ENCODE measurements around the gene SEMA4F. TPM values are rescaled to one million over a fixed set of nuclear protein-coding genes. Genes with fewer than 3 reads are reported as not detected.

The SEMA4F gene
- total RNA-seq, 1 donor from 2014 or later, result 3.5 TPM

DNA sequence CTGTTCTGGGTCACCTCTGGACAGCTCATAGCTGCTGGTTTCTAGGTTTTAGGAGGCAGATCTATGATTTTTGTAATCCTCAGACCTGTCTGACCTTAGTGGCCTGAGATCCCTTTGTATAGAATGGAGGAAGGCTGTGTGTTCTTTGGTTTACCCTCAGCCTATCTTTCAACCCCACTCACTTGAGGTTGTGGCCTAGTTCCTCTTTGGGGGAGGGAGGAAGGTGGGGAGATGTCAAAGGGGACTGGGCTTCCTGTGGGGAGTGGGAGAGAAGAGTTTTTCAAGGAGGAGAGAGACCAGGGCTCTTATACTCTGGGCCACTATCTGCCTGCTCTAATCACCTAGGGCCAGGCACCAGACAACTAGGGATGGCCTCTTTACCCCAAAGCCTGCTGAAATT lies 28.5 kb downstream of the SEMA4F start:
- no peaks in the 10 kb centered on the region for H3K9me3 Mint-ChIP-seq
- no peaks in the 10 kb centered on the region for H3K4me1 ChIP-seq
- H2AFZ ChIP-seq (replicated peaks), result no peak overlapping the region
- H3K4me1 Mint-ChIP-seq, result peaks cover 4% of the 10 kb centered on the region
- H3K9ac ChIP-seq, result no peak overlapping the region
- H3K27me3 ChIP-seq, result no peaks in the 10 kb centered on the region
- H3K27me3 Mint-ChIP-seq (ENCODE audit: insufficient read depth, low read depth), result peaks cover 3% of the 10 kb centered on the region
- H3F3A ChIP-seq (ENCODE audit: low read depth), result no peaks in the 10 kb centered on the region
- peaks cover 9% of the 10 kb centered on the region for H3K36me3 Mint-ChIP-seq
- H3K27ac ChIP-seq, result no peak overlapping the region
- no peak for TF ChIP-seq CTCF (IDR thresholded peaks at IDR 0.05)
- TF ChIP-seq EZH2phosphoT487 (IDR thresholded peaks at IDR 0.05), result no peak
- no peak for TF ChIP-seq EZH2 (IDR thresholded peaks at IDR 0.05)
- no peak overlapping the region for H3K4me3 Mint-ChIP-seq
- H4K20me1 ChIP-seq (ENCODE audit: low read depth), result no peaks in the 10 kb centered on the region
- H3K36me3 ChIP-seq, result no peaks in the 10 kb centered on the region
- no peaks in the 10 kb centered on the region for H3K9me3 ChIP-seq (ENCODE audit: low read depth)
- no peak overlapping the region for H3K4me3 ChIP-seq
- no peaks in the 10 kb centered on the region for H3K79me2 ChIP-seq (ENCODE audit: low read depth)
- no peak overlapping the region for H3K27ac Mint-ChIP-seq
- H3K4me2 ChIP-seq, result no peak overlapping the region
- DNase-seq (ENCODE audit: low spot score), result no peak

- peaks cover 4% of the 10 kb centered on the region for H3K36me3 Mint-ChIP-seq
- H3K79me2 ChIP-seq (ENCODE audit: low read depth), result no peaks in the 10 kb centered on the region
- TF ChIP-seq CTCF (IDR thresholded peaks at IDR 0.05) (no peak), EZH2phosphoT487 (IDR thresholded peaks at IDR 0.05) (no peak), EZH2 (IDR thresholded peaks at IDR 0.05) (no peak)
- no peaks in the 10 kb centered on the region for H4K20me1 ChIP-seq (ENCODE audit: low read depth)
- H3K9me3 Mint-ChIP-seq, result no peaks in the 10 kb centered on the region
- H3K36me3 ChIP-seq, result no peaks in the 10 kb centered on the region
- H3K4me1 Mint-ChIP-seq, result peaks cover 4% of the 10 kb centered on the region
- H3K4me1 ChIP-seq, result no peaks in the 10 kb centered on the region
- H3K27me3 ChIP-seq, result no peaks in the 10 kb centered on the region
- peaks cover 3% of the 10 kb centered on the region for H3K27me3 Mint-ChIP-seq (ENCODE audit: insufficient read depth, low read depth)
- no peak overlapping the region for H3K4me3 Mint-ChIP-seq
- H3K27ac ChIP-seq, result no peak overlapping the region
- DNase-seq (ENCODE audit: low spot score), result no peak
- no peak overlapping the region for H3K27ac Mint-ChIP-seq
- no peaks in the 10 kb centered on the region for H3K9me3 ChIP-seq (ENCODE audit: low read depth)
- no peak overlapping the region for H3K4me2 ChIP-seq
- H3K4me3 ChIP-seq, result no peak overlapping the region
- H3K9ac ChIP-seq, result no peak overlapping the region
- no peaks in the 10 kb centered on the region for H3F3A ChIP-seq (ENCODE audit: low read depth)
- H2AFZ ChIP-seq (replicated peaks), result no peak overlapping the region
Observed at GRCh38 chr2:74685408-74685807, 31.4 kb downstream of the SEMA4F start.

- Mint-ChIP-seq H3K4me1 (no peaks in the 10 kb centered on the region), H3K4me3 (no peak overlapping the region), H3K9me3 (no peaks in the 10 kb centered on the region), H3K27me3 (ENCODE audit: insufficient read depth, low read depth) (peaks cover 2% of the 10 kb centered on the region), H3K27ac (no peak overlapping the region), H3K36me3 (no peaks in the 10 kb centered on the region)
- no peaks in the 10 kb centered on the region for H3K9me3 ChIP-seq (ENCODE audit: low read depth)
- no peaks in the 10 kb centered on the region for H3K36me3 ChIP-seq
- no peak for DNase-seq (ENCODE audit: low spot score)
- H3K9ac ChIP-seq, result no peak overlapping the region
- H3K4me3 ChIP-seq, result no peak overlapping the region
- no peak overlapping the region for H3K27ac ChIP-seq
- TF ChIP-seq EZH2phosphoT487 (IDR thresholded peaks at IDR 0.05), result no peak
- TF ChIP-seq CTCF (IDR thresholded peaks at IDR 0.05), result no peak
- no peak for TF ChIP-seq EZH2 (IDR thresholded peaks at IDR 0.05)
- no peaks in the 10 kb centered on the region for H3K27me3 ChIP-seq
- H3K79me2 ChIP-seq (ENCODE audit: low read depth), result no peaks in the 10 kb centered on the region
- H3K4me1 ChIP-seq, result no peaks in the 10 kb centered on the region
- H4K20me1 ChIP-seq (ENCODE audit: low read depth), result no peaks in the 10 kb centered on the region
- no peak overlapping the region for H3K4me2 ChIP-seq
- no peaks in the 10 kb centered on the region for H3F3A ChIP-seq (ENCODE audit: low read depth)
- no peak overlapping the region for H2AFZ ChIP-seq (replicated peaks)
Observed at GRCh38 chr2:74688881-74689280, 34.8 kb downstream of the SEMA4F start.

All from neural progenitor cell (in vitro differentiated cells).